ENCODE data around the gene CHADL.
"Not testable (repeated sequence)": the region's sequence is repeated elsewhere in the genome, so short reads cannot be mapped to it uniquely, and the experiment has no call there.

CHADL gene

DNA sequence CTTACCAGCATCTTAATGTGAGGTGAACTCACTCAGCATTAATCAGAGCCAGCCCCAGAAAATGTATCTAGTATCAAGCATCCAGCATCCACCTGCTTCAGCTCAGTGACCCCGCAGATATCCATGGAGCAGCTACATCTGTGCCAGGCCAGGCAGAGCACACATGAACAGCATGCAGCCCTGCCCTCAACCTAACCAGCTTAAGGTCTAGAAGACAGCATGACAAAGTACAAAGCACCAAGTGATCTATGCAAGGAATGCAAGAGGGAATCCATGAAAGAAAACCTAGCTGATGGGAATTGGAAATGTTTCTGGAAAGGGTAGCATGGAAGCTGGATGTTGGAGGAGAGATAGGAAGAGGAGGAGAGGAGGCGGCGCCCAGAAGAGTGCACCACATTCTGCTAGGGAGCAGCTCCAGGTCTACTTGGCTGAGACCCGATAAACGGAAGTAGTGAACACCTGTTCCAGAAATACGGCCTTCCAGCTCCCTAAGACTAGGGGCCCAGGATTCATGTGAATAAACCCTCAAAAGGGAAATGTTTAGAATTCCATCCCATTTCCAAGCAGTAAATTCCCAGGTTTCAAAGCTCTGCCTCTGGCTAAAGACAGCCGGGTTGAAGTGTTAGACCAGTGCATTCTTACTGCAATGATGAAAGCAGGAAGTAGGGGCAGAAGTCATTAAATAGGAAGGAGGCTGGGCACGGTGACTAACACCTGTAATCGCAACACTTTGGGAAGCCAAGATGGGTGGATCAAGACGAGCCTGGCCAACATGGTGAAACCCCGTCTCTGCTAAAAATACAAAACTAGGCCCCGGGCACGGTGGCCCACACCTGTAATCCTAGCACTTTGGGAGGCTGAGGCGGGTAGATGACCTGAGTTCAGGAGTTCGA is 59.1 kb downstream of the CHADL start:
- DNase-seq (ENCODE audit: low spot score) = no peak

DNA sequence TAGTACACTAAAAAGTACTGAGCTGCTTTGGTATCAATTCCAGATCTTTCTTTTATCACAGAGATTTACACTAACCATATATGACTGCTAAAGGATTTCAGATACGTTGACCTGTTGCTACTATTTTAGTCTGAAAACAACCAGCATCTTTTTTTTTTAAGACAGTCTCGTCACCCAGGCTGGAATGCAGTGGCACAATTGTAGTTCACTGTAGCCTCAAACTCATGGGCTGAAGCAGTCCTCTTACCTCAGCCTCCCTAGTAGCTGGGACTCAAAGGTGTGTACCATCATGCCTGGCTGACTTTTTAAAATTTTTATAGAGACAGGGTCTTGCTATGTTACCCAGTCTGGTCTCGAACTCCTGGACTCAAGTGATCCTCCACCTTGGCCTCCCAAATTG is 59.8 kb downstream of the CHADL start:
- no peak for DNase-seq (ENCODE audit: low spot score)

DNA sequence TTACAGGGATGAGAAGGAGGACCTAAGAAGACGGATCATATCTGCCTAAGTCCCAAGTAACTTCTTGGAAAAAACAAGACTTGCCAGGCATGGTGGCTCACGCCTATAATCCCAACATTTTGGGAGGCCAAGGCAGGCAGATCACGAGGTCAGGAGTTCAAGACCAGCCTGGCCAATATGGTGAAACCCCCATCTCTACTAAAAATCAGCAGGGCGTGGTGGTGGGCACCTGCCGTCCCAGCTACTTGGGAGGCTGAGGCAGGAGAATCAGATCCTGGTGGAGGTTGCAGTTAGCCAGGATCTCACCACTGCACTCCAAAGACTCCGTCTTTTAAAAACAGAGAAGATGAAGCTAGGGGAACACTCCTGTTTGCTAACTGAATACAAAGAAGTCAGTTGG is 60.4 kb downstream of the CHADL start:
- DNase-seq (ENCODE audit: low spot score) = not testable (repeated sequence)
